ENCODE results near the gene ETV3L.
A peak's percentile ranks its signal among the peaks of the same experiment; 100 is the strongest.

Gene ETV3L

DNA sequence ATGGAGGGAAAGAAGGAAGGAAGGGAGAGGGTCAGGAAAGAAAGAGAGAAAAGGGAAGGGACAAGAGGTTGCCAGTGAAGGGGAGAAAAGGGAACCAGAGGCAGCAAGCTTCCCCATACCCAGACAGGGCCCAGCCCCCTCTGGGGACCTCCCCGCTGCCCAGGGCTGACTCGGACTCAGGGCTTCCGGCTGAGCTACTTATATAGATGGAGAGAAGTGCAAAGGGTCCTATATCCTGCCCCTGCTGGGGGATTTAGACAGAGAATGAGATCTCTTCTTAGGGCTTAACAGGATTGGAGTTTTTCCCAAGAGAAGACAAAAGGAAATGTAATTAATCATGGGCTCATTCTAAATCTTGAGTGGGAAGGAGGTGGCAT, at the start of gene ETV3L:
TSS of gene ETV3L (minus strand) at position 176 of the 377 bp plus-strand sequence. CDS start 285 bp downstream, outside the sequence.
- no peak for DNase-seq (ENCODE audit: low spot score)

DNA sequence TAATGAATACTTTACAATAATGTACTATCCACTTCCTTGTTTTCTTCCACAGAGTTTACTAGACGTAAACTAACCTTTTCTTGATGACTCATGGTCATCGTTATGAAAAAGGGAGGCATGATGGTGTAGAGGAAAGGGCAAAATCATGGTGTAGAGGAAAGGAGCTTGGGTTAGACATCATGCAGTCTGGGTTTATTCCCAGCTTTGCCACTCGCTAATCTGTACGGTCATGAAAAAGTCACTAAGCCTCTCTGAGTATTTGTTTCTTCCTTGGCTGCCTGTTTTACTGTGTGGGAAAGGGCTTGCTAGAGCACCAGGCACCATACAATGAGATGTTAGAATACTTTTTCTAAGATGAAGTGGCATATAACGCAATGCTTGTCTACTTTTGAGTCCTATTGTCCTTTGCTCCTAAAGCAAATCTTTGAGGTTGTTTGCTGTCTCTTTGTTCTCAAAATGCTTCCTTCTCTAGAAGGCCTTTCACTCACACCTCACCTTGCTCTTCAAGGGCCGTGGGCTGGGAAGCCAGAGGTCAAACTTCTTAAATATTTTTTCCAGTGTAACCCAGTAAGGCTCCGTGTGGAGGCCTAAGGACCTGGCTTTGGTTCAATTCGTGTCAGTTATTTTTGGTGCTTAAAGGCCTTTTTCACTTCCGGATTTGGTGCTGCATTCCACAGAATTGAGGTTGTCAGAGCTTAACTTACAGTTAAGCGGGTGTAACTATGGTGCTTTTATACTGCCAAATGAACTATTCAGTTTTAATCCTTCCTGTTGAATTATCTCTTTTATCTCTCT, 48.5 kb upstream of the ETV3L start:
- no peak for DNase-seq (ENCODE audit: low spot score)

DNA sequence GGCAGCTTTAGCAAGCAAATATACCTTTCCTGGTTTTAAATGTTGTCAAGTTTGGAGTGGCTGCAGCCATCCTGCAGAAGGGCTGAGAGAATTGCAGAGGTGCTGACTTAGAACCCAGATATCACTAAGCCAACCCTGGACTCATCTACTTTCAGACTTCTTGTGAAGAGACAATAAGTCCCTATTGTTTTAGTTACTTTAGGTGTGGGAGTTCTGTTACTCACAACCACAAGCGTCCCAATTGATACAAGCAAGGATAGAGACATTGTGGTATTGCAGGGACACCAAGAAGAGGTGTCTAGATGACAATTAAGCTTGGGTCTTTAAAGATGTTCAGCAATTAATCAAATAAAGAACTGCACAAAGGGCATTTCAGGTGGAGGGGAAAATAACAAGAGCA, 47.4 kb upstream of the ETV3L start:
- DNase-seq (ENCODE audit: low spot score) = no peak

DNA sequence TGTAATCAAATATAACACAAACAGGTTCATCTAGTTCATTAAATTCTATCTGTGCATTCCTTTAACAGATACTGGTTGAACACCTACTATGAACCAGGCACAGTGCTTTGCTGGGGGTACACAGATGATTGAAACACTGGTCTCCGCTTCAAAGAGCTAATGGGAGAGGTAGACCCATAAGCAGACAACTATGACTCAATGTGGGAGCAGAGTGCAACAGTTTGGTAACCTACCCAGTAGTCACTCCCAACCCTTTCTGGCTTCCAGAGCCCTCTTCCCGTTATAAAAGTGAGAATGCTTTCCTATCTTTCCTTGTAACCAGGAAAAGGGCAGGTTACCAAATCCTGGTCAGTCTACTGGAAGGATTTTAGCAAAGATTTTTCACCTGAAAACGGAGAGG, 46.6 kb upstream of the ETV3L start:
- DNase-seq (ENCODE audit: low spot score) = no peak

DNA sequence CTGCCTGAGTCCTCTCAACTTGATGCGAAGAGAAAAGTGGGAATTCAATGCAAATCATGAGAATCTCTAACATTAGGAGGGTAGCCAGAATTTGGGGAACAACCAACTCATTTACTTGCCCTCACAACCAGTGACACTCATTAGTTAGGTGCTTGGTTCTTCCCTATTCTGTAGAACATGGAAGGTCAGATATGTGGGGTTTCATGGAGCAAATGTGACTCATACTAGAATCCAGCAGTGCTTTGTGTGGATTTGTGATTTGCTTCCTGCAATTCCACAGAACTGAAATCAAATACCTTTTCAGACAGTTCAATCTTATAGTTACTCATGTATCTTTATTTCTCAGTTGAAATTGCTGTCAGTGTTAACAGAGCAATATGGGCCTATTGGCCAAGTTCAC, 45.5 kb upstream of the ETV3L start:
- no peak for DNase-seq (ENCODE audit: low spot score)

DNA sequence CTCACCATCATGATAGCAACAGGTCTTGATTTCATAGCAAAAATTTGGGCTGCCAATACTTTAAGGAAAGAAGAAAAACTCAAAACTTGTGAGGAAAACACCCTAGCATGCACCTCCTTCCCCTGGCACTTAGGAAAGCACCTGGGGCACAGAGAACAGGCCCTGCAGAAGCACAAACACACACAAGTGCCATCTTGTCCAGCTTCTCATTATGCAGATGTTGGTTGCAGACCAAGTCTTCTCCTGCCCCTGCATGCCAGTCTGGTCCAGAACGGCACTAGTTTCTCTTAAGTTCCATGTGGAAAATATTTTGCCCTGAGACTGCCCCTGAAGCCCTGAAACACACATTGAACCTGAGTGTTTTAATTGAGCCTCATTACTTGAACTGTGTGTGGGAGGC, 44.9 kb upstream of the ETV3L start:
- no peak for DNase-seq (ENCODE audit: low spot score)

DNA sequence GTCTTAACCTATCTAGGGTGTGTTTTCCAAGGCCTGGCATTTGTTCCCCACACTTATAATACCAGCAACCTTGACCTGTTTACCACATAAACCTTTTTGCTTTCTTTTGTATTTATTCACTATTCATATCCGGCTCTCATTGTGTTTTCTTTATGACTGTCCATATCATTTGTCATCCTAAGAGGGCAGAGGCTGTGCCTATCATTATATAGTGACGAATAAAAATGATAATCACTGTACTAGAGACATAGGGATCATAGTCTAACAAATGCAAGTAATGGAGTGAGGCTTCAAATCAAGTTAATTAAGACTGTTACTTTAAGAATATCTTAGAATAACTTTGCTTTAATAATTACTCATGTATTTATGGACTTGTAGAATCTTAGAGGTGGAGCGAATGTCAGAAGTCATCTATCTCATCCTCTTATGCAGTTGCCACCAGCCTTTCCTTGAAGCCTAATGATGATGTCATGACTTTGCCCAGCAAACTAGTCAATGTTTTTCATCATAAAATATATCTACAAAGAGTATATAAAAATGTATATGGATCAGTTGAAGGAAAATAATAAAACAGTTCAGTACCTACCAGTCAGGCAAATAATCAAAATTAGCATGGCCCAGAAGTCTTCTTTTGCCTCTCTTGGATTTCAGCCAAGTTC, 43.3 kb upstream of the ETV3L start:
- DNase-seq (ENCODE audit: low spot score) = no peak

DNA sequence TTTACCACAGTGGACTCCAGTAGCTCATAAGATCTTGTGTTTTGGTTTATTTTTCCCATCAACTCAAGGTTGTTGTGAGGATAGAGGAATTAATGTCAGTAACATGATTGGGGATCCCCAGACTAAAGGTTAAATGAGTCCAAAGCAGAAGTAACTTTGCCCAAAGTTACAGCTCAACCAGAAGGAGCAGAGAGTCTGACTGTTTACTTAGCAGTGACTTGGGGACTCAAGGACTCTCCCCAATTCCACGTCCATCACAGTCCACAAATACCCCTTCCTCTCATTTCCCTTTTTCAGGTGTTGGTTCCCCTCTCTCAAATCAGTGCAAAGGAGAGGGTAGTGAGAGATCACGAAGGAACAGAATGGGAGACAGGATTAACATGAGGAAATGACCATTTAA, 42.6 kb upstream of the ETV3L start:
- DNase-seq (ENCODE audit: low spot score) = no peak

DNA sequence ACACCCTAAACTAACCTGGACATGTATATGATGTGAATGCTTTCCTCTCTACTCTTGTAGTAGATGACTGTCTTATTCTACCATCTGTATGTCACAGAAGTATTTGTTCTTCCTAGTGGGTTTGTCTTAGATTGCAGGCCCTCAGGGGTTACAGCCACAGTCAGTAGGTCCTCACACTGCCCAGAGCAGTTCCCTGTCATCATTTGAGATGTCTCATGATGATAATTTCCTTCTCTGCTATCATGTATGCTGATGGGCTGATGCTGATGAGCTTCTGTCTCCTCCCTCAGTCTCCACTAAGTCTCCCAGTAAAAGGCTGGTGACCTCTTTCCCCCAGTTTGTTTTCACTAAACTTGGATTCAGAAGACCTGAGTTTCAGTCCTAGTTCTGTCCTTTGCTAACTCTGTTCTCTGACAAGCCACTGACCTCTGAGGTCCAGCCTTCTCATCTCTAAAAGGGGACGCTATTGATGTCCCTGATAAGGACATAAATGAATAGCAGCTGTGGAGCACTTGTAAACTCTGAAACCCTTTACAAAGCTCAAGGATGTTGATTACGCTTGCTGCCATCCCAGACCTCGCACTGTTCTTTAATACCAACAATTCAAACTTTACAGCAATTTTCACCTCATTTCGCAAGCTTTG, 41.7 kb upstream of the ETV3L start:
- no peak for DNase-seq (ENCODE audit: low spot score)

DNA sequence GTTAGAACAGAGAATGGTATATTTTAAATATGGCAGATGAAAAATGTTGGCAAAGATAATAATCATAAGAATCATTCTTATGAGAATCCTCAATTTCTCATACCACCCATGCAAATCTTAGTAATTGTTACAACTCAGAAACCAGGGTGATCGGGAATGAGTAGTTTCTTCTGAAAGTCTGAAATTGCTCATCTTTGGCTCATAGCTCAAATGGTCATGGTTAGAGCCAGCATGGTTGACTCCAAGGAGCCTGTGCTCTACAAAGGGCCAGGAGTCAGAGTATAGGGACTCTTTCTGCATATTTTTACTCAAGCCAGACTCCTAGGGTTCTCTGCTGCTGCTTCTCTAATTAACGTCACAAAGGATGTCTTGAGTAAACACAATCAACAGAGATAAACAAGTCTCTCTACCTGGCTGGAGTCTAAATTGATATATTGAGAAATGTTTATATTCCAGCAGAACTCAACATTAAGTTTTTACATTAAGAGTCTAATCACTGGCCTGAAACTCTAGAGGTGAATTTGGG, 40.5 kb upstream of the ETV3L start:
- no peak for DNase-seq (ENCODE audit: low spot score)

DNA sequence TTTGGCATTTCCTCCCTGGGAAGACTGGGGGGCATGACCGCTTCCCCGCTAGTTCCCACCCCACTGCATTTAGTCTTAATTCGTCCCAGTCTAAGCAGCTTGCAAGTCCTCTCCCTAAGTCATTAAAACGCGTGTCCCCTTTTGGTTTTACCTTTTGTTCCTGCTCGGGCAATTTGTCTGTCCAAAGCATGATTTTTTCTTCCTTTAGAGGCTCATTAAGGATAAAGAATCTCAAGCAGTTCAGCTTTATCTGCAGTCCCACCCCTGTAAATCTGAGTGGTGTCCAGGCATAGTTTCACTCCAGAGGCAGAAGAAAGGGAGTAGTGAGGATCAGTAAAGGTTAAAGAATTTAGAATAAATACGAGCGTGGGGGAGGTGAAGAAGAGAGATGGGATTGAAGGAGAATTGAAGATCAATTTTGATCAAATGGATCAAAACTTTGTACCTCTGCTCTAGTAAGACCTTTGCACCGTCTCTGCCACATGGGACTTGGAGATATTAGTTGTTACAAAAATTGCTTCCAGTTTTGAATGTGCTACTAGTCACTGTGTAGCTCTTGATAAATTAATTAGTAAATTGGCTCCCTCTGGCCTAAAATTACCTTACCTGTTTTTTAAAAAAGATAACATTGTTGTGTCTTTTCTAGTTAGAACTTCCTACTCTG, 39.6 kb upstream of the ETV3L start:
- no peak for DNase-seq (ENCODE audit: low spot score)

DNA sequence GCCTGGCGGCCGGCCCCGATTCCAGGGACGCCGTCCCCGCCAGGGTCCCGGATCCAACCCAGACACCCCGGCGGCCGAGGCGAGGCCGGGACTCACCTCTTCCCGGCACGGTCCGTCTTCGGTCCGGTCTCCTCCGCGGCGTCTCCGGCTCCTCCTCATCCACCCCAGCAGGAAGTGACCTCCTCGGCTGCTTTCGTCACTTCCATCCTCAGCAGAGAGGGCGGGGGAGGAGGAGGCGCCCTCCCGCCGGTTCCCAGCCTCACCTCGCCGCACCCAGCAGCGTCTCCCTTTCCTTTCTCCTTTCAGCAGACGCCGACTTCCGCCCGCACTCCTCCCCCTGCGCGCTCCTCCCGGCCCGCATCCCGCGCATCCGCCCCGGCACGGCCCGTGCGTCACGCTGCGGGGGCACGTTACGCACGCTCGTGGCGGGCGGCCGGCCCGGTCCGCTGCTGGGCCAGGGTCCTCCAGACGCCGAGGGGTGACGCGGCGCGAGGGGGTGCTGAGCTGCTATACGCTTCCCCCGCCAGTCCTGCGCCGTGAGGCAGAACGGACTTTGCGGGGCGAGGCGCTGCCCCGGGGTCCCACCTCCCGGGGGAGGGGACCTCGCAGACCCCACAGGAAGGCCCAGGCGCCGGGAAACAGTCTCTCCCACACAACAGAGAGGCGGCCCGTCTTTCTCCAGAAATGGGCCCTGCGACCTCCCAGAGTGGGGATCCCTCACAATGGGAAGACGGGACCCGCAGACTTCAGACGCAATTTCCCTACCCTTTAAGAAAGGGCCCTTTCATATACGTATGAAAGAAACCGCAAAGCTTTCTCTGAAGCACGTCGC, 38.8 kb upstream of the ETV3L start, which contains the start of gene ETV3:
TSS of gene ETV3 (minus strand) at position 176 of the 832 bp plus-strand sequence. CDS start 2,043 bp downstream, outside the sequence.
- peak; percentile 91 for DNase-seq (ENCODE audit: low spot score)

DNA sequence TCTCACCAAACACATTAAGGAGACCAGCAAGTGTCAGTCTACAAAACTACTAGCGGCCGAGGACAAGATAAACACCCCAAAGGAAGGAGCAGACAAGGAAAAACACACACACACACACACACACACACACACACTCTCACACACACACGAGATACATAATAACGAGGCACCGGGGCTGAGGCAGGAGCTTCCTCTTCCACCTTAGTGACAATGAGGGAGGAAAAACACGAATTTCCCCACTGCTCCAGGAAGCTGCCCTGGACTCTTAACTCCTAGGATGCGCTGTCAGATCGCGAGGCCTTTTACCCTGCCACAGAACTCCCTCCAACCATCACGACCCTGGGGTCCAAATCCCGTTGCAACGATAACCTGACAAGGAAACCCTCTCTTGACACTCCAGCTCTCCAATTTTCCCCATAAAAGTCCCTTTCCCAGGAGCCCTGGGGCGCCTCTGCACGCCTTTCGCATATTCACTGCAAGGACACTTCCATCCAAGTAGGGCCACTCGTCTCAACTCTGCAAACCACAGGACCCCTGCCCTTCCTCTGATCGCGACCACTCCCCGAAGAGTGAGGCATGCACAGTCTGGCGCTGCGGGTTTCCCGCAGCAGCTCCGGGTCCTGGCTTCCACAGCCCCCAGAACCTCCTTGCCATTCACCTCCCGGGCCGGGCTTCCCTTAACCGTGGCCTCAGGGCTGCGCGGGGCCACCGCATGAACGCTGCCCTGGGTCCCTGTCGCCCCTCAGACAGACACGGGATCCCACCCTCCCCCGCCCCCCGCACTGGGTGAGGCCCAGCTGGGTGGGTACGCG, 38.0 kb upstream of the ETV3L start:
- DNase-seq (ENCODE audit: low spot score) = peak; percentile 49

DNA sequence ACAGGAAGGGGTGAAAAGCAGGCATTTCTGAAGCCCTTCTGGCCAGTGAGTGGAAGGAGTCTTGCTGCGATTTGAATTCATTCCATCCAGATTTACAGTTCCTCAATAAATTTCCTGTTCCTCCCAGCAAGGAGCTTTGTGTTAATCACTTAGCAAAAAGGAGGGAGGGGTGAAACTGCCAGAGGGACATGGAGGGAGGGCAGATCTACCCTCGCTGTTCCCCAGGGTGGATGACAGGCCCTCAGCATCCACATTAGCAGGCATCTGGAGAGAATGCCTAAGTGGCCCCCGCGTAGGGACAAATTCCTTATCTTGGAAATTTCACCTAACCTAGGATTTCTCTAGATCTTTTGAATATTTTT, 37.4 kb upstream of the ETV3L start:
- DNase-seq (ENCODE audit: low spot score) = no peak

DNA sequence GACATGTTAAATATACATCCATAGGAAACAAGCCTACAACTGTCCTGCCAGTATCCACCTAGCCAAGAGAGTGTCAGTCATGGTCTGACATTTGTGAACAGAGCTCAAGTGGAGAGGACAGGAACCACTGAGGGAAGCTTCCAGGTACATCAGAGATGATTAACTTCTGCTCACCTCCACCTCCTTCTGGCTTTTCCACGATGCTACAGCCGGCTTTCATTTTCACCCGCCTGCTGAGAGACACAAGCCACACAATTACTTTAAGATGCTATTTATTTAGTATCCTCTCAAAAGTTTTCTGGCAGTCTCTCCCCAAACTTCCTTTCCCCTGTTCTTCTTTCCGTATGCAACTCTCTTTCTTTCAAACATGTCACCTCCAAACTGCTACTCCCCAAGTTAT, 36.5 kb upstream of the ETV3L start:
- DNase-seq (ENCODE audit: low spot score) = no peak

DNA sequence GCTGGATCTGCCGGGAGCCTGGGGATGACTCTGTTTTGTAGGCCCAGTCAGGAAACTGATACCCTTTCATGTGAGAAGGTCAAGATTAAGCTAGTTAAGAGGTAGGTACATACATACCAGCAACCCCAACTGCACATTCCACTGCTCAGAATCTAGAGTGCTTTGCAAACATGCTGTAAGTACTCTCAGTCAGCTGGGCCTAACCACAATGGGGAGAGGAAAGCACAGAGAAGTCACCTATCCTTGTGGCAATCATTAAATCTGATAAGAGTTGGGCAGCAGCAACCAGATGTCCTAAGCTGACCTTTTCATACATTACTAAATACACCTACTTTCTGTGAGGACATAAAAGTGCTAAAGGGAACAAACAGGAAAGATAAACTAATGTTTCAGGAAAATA, 36.0 kb upstream of the ETV3L start:
- no peak for DNase-seq (ENCODE audit: low spot score)

DNA sequence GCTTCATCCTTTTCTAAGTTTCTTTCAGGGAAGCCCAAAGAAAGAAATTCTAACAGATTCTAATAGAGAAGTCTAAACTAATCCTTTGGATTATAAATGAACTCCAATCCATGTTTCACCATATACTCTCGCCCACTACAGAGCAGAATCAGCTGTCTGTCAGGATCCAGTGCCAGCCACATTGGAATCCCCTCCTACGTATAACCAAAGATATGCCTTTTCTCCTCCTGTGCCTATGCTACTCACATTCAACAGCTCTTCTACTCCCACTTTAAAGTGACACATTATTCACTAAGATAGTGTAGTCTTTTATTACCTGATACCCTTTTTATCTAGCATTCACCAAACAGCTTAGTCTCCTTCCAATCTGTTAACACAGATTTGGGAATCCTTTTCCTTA, 35.5 kb upstream of the ETV3L start:
- no peak for DNase-seq (ENCODE audit: low spot score)

DNA sequence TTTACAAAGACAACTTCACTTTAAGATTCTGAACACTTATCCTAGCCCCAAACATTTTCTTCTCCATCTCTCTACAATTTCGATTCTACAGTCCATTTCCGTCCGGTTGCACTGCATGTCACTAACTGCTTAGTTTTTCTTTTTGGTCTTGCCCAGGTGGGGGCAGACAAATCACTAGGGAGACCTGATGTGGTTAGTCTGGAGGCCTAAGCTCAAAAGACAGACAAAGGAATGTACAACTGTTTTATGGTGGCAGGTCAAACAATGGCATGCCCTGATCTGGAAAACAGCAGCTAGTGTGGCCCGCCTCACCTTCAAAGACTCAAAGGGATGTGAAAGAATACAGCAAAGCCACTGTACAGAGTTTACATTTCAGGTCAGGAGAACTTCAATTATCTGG, 34.8 kb upstream of the ETV3L start:
- no peak for DNase-seq (ENCODE audit: low spot score)

DNA sequence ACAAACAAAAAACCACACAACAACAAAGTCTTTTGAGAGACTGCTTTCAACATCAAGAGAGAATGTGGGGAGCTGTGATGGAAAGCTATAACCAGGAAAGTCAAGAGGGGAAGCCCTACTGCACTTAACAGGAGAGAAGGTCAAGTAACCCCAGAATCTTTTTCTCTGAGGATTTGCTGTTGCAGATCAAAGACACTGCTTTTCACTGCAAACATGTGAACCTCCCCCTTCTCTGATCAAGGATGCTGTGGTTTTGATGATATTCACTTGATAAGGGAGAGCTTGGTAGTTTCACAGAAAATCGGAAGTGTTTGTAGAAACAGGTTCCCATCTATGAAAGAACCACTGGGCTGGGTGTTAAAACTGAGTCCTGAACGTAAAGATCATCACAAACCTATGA, 33.8 kb upstream of the ETV3L start:
- no peak for DNase-seq (ENCODE audit: low spot score)

DNA sequence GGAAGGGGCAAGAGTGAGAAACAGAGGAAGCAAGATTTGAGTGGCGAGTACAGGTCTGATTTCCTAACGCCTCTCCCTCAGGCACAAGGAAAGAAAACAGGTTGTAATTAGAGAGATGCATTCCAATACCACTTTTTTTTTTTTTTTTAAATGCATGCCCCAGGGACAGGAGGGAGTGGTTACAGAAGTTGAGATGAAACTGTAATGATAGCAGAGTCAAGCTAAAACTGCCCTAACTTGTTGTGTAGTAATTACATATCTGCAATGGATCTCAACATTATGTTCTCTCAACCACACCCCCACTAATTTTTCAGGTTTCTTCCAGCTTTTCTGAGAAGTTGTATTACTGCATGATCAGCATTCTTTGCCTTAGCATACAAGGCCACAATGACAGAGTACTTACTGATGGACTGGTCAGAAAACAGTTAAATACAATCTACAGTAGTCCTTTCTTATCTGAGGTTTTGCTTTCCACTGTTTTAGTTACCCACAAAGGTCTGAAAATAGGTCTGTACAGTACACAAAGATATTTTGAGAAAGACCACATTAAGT, 33.1 kb upstream of the ETV3L start:
- no peak for DNase-seq (ENCODE audit: low spot score)

Measured in NAMALWA (cell line).